Lung microvascular endothelial cell (primary cell): Measurements from ENCODE around the gene CHMP4B. TPM values are rescaled to one million over a fixed set of nuclear protein-coding genes. Genes with fewer than 3 reads are reported as not detected.
A peak's percentile ranks its signal among the peaks of the same experiment; 100 is the strongest.

Experiments
- DNase-seq, 2 donors: peaks; one replicate each; pipeline versions ENCODE4 v3.0.0 to v3.0.0-alpha.2; 2010; ENCODE audit warnings: low read depth in 2 of 2
- total RNA-seq: library from RNA; depleted of rRNA; stranded (reverse); fragments of >200 nt; gene quantifications from 2 replicates; pipeline ENCODE4 v1.2.1, GENCODE V29; 2014

CHMP4B gene
- total RNA-seq, 1 donor from 2014 or later, result 34.1 TPM

DNA sequence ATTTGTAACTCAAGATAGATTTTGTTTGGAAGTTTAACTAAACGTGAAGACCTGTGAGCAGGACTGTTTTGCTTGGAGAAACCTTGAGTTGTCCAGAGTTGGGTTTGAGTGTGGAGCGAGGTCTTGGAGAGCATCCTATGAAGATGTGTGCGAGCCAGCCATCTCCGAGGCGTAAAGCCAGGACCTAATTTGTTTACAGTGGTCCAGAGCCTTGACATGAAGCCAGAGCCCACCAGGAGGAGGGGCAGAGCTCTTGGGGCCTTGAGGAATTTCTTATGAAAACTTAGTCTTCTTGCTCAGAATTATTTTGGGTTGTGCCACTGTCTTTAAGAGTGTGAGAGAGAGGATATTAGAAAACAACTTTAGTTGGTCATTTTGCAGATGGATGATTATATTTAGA, 6.3 kb downstream of the CHMP4B start:
- no peak for DNase-seq

DNA sequence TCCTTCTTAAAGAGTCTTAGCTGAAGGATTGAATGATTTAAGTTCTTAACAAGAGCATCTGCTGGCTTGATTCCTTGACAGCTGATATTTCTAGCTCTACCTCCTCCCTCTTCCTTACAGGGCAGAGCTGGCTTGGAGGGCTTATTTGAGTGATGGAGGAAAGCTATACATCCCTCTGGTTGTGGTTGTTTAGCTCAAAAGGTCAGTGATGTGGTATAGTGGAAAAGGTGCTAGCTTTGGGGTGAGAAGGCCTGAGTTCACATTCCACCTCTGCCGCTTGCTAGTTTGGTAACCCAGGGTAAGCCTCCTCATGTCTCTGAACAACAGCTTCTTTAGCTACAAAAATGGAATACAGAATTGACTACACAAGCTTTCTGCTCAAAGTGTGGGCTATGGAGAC, 8.3 kb downstream of the CHMP4B start:
- no peak for DNase-seq

DNA sequence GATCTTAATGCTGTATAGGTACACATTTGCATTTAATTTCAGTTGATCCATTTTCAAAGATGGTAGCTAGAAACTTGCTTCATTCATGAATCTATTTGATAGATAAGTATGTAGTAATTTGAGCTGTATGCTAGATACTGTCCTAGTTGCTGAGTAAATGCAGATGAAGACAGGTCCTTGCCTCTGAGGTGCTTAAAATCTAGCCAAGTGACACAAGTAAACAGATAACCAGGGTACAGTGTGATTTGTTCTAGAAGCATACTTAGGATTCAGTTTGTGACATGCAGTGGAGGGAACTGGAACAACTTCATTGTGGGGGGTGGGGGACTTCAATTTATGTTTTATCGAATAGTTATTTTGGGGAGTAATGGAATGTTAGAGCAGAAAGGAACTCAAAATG, 9.2 kb downstream of the CHMP4B start:
- no peak for DNase-seq

DNA sequence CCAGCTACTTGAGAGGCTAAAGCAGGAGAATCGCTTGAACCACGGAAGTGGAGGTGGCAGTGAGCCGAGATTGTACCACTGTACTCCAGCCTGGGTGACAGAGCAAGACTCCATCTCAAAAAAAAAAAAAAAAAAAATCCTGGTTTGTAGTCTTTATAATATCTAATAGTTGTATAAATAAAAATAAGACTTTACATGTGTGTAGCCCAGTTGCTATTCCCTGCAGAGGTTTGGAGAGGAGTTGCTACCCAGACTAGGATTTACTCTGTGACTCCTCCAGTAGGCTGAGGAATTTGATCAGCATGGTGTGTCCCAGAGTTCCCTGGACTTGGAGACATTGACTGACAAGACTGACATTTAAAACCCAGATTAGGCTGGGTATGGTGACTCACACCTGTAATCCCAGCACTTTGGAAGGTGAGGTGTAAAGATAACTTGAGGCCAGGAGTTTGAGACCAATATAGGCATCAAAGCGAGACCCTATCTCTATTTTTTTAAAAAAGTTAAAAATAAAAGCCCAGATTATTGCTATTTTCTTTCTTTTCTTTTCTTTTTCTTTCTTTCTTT, 10.2 kb downstream of the CHMP4B start:
- no peak for DNase-seq

DNA sequence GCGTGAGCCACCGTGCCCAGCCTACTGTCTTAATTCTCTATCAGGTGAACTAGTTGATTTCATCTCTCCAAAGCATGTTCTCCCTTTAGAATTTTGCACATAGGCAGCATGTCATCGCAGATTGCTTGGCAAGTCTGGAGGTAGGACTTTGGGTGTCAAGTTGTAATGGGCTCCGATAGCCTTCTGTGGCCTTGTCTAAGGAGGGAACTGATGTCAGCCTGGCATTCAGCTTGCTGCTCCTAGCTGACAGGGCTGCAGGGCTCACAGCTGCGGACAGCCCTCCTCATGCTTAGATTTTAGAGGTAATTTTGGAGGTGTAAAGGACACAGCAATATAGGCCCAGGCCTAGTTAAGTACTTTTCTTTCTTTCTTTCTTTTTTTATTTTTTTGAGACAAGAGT, 11.3 kb downstream of the CHMP4B start:
- DNase-seq, result no peak

DNA sequence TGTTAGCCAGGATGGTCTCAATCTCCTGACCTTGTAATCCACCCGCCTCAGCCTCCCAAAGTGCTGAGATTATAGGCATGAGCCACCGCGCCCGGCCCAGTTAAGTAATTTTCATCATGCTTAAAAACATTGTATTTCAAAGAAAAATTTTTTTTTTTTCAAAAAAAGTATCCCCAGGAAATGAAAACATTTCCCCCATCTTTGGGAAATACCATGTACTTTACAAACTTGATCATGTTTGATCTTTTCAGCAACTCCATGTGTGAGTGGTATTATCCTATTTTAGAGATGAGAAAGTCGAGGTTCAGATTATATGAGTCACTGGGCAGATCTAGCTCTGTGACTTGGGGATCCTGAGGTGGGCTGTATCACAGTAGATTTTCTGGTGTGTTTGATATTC, 11.8 kb downstream of the CHMP4B start:
- DNase-seq, result no peak

DNA sequence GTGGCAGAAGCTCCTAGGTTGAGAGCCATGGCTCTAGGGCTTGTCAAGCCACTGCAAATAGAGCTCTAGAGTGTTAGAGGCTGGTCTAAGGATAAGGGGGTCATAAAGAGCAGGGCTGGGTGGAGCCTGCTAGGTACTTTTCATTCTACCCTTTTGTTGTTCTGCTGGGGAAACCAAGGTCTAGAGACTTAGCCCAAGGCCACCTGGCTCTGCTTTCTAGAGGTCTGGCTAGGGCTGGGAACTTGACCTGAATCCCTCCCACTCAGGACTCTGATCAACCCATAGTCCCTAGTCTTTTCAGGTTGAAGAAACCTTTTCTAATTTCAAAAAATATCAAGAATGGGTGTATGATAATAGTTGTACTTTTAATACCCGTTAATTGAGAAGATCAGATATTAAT, 13.7 kb downstream of the CHMP4B start:
- DNase-seq, result no peak

DNA sequence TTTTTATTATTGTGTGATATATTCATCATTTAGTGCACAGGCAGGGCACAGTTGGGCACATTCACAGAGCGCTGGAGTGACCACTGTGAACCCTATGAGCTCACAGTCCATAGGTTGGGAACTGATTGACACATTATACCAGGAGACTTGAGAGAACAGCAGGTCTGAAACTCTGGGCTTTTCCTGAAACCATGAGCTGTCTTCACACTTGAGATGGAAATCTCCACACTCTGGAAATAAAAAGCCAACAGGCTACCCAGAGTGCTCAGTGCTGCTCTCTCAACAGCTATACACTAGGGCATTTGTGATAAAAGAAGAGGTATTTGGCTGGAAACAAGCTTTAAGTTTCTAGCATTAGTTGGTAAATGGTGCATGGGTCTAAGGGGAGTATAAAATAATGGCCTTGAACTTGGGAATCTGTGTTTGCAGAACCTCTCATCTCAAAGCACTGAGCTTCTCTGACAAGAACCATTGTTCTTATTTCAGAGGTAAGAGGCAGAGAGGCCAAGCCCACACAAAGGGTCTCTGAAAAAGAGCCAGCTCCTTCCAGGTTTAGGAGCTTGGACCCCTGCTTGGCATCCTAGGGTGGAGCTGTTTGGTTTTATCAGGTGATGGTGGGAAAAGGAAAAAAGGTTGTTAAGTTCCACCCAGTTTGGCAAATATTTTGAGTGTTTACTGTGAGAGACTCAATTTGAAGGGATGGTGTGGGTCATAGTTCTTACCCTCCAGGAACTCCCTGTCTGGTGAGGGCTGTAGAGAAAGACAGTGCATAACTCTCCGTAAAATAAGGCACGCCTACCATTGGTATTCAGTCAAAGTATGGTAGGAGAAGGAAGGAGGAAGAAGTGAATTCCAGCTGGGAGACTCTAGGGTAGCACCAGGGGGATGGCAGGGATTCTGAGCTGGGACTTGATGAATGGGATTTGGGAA, 14.5 kb downstream of the CHMP4B start:
- no peak for DNase-seq

DNA sequence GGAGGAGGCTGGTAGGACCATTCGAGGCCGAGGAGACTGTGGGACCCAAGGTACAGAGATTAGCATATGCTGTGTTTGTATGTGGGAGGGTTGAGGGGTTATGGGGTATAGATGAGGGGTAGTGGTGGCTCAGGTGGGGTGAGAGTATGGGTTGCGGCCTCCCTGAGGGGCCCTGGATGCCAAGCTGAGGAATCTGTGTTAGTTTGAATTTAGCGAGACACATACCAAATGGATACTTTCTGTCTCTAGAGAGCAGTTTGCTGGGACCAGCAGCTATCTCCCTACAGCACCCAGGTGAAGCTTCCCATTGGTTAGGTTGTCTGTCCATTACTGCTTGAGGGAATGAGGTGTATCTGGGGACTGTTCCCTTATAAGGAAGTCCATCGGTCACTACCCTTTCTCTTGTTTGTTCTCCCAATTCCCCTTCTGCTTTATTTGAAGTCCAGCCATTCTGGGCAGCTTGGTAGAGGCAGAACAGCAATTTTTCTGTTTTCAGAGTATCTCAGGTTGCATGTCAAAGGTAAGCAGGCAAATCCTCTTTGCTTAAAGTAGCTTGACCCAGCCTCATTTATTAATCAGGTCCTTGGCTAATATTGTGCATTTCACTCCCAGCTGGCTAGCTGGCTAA, 15.2 kb downstream of the CHMP4B start:
- no peak for DNase-seq

DNA sequence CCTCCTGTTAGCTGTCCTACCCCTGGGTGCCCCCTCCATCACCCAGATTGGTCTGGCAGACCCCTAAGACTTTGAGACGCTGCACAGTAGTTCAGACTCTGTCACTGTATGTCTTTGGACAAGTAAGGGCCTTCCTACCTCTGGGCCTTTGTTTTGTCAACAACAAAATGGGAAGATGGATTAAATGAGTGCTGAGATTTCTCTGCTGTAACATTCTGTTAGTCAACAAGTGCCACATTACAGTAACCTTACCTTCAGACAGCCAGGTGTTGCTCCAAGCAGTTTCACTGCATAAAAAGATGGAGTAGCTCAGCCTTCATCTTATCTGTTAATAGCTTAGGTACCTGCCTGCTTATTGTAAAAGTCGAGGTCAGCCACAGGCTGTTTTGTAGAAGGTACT, 16.0 kb downstream of the CHMP4B start:
- DNase-seq, result no peak

DNA sequence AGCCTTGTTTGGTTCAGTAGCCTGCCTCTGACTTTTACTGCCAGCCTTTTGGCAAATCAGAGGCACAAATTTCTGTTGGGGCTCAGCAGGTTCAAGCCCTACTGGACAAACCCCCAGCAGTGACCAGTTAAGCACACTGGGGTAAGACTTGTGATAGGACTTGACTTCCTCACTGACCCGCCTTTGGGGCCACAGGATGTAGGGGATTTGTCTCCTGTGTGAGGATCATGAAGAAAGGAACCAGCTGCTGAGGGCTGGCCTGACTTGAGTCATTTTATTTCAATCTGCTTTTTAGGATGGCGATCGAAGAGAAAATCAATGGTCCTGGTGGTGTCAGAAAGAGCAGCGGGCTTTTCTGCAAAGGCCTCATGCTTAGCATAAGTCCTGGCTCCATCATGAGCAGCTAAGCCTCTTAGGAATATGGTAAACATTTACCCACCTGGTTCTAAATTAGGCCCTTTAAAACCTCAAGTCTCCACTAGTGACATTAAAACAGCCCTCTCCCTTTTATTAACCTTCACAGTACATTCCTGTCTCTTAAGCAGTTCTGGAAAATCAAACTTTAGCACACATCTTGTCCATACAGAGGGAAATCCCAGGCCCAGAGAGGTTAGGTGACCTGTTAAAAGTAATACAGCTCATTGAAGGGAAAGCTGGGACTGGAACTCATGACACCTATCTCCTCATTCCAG, 16.6 kb downstream of the CHMP4B start:
- peak in 1 of 2 donors; percentile 29 for DNase-seq

DNA sequence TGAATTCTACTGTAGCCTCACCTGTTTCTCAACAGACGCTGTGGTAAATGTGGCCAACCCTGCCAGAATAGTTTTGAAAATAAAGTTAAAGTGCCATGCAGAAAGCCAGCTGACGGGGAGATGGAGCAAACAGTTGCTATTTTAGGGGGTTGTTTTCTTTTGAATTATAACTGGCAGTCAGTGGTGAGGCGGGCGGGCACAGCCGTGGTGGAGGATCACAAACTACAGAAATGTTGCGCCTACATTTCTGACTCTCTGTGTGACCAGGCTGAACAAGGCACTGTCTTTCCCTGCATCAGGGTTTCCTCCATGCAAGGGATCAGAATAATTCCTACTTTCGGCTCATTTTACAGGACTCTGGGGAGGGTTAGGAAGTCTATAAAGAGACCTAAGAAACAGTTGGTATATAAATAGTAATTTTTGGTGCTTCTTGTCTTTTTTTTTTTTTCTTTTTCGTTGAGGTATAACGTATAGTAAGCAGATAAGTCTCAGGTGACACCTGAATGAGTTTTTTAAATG, 17.2 kb downstream of the CHMP4B start:
- DNase-seq, result no peak

DNA sequence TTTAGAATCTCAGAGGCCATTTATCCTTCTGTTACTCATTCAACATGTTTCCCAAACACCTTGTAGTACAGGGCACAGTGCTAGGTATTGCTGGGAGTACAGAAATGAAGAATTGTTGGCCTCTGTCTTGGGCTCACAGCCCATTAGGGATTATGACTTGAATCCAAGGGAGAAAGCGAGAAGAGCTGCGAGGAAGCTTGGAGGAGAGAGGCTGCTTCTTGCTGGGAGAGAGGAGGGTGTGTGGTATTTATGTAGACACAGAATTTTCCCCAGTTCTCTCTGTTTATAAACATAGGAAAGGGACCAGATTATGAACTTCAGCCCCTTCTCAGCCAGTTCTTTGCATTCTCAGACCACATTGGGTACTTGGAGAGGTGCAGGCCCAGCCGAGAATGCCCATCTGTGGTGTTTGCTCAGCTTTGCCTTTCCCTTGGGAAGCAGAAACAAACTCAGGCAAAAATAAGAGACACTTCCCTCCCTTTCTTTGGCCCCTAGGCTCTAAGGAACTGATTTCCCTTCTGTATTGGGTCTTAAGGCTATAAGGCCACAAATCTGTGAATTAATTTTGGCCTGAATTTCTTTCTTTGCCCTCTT, 17.9 kb downstream of the CHMP4B start:
- no peak for DNase-seq

DNA sequence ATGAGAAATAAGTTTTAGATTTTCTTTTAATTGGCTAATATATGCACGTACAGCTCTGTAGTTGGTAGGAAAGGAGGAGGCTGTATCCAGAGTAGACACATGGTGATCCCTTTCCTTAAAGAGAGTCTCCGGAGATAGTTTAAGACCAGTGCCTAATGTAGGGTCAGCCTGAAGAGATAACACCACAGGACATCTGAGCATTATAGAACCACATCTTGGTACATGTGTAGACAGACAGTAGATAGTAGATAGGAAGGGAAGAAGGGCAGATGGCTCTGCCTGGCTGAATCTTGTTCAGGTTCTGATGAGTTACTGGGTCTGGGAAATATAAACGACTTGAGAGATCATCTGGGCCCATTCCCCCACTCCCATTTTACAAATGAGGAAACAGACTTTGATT, 18.5 kb downstream of the CHMP4B start:
- no peak for DNase-seq

DNA sequence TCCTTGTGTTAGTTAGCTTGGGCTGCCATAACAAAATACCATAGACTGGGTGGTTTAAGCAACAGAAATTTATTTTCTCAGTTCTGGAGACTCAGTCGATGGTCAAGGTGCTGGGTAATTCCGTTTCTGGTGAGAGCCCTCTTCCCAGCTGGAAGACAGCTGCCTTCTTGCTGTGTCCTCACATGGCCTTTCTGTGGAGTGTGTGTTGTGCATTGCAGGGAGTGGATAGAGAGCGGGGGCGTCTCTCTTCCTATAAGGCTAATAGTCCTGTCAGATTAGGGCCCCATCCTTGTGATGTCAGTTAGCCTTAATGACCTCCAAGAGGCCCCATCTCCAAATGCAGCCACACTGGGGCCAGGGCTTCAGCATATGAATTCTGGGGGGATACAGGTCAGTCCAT, 19.2 kb downstream of the CHMP4B start:
- no peak for DNase-seq

DNA sequence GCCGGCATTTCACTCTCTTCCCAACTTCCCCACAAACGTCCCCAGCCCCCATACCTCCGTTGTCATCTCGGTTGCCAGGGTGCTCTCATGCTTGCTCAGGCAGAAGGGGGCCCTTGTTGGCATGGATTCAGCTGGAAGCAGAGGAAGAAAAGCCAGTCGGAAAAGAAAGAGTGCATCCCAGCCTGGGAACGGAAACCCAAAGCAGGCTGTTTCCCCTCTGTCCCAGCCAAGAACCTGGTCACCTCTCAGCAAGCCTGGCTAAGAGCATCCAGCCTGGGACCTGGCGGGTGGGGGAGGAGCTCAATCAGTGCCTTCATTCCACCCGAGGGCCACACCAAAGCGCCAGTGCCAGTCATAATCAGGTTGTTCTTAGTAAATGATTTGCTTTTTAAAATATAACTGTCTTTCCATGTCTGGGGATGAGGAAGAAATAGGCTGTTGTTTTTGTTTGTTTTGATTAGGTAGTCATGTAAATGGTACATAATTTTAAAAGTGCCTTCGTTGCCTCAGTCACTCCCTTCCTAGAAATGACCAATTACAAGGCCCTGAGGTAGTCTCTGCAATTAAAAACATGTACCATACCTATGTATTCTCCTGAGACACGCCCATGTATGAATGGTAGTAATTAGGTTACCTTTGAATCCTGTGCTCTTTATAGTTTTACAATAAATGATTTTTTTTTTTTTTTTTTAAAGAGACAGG, 21.1 kb downstream of the CHMP4B start:
- peak; percentile 84 to 89 for DNase-seq

DNA sequence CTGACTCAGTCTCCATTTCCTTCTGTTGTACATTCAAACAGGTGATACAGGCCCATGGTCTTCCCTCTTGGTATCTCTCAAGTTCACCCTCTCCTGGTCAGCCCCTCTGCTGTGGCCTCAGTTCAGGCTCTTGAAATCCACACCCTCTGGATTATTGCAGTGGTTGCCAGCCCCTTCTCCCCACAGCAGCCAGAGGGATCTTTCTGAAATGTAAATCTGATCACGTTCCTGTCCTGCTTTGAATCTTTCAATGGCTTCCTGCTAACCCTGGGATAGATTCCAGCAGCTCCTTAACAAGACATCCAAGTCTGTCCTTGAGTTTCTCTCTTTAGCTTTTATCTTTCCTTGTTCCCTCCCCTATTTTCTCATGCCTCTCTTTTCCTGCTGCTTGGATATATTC, 22.2 kb downstream of the CHMP4B start:
- no peak for DNase-seq

DNA sequence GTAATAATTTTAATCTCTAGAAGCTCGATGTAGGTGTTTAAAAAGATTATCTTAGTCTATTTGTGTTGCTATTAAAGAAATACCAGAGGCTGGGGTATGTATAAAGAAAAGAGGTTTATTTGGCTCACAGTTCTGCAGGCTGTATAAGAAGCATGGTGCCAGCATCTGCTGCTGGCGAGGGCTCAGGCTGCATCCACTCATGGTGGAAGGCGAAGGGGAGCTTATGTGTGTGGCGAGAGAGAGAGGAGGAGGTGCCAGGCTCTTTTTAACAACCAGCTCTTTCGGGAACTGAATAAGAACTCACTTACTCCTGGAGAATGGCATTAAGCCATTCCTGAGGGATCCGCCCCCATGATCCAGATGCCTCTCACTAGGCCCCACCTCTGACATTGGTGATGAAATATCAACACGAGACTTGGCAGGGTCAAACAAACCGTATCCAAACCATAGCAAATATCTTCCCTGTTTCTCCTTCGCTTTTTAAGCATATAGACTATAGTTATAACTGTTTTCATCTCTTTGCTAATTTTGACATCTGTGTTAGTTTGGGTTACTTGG, 24.5 kb downstream of the CHMP4B start:
- DNase-seq, result no peak

DNA sequence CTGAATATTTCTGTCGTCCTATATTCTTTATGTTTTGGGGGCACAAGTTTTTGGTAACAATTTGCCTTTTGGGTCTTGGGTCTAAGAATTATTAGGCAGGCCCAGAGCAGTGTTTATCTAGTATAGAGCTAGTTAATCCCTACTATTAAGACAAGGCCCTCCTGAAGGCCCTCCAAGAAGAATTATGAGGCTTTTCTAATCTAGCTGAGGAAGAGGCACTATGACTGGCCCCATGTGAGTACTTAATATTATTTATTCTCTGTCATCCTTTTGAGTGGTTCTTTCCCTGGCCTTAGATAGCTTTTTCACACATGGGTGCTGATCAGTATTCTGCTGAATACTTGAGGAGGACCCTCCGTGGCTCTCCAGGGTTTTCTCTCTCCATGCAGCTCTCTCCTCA, 25.1 kb downstream of the CHMP4B start:
- DNase-seq, result no peak

DNA sequence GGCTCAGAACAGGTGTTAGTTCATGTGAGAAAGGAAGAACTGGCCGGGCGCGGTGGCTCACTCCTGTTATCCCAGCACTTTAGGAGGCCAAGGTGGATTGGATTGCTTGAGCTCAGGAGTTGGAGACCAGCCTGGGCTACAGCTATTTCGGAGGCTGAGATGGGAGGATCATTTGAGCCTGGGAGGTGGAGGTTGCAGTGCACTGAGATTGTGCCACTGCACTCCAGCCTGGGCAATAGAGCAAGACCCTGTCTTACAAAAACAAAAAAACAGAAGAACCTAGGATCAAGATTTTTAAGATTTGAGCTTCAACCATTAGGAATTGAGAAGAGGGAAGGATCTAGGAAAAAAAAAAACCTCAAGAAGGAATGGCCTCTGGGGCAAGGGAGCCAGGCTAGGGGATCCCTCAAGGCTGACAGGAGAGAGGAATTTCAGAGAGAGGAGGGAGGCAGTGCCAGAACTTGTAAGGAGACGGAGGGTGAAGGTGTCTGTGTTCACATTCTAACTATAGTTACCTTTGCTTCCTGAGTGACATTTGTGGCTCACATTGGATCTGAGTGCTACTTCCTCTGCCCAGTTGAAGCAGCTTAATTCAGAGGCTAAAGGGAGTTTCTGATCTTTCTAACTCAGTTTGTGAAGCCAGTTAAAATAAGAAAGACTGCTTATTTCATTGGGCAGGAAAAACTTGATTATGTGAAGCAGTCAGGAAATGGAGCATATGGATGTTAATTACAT, 26.1 kb downstream of the CHMP4B start:
- no peak for DNase-seq
